ENCODE data around the gene RHBDF2.

Gene RHBDF2

GRCh38 chr17:76501827-76502307 is 644 bp upstream of the RHBDF2 start:
- DNase-seq (ENCODE audit: low spot score): no peak

- DNase-seq (ENCODE audit: low spot score): no peak
These were observed 541 bp downstream of the RHBDF2 start for GRCh38 chr17:76500747-76501017.

- DNase-seq (ENCODE audit: low spot score): no peak
These were observed 1.0 kb downstream of the RHBDF2 start for GRCh38 chr17:76500074-76500746.

- no peak for DNase-seq (ENCODE audit: low spot score)
These were observed 2.0 kb downstream of the RHBDF2 start for GRCh38 chr17:76499267-76499667.

- no peak for DNase-seq (ENCODE audit: low spot score)
These were observed 2.4 kb downstream of the RHBDF2 start for GRCh38 chr17:76498876-76499251.

GRCh38 chr17:76497979-76498875 is 3.0 kb downstream of the RHBDF2 start:
- peak; percentile 82 for DNase-seq (ENCODE audit: low spot score)

- no peak for DNase-seq (ENCODE audit: low spot score)
These were observed 3.6 kb downstream of the RHBDF2 start for GRCh38 chr17:76497699-76497978.

- no peak for DNase-seq (ENCODE audit: low spot score)
These were observed 4.8 kb downstream of the RHBDF2 start for GRCh38 chr17:76496464-76496863.

- DNase-seq (ENCODE audit: low spot score): no peak
These were observed 5.4 kb downstream of the RHBDF2 start for GRCh38 chr17:76495663-76496400.

- DNase-seq (ENCODE audit: low spot score): no peak
These were observed 7.6 kb downstream of the RHBDF2 start for GRCh38 chr17:76493505-76494167.

GRCh38 chr17:76492989-76493501 is 8.2 kb downstream of the RHBDF2 start:
- DNase-seq (ENCODE audit: low spot score): no peak

- DNase-seq (ENCODE audit: low spot score): no peak
These were observed 8.9 kb downstream of the RHBDF2 start for GRCh38 chr17:76492123-76492988.

- no peak for DNase-seq (ENCODE audit: low spot score)
These were observed 9.7 kb downstream of the RHBDF2 start for GRCh38 chr17:76491271-76492122.

- no peak for DNase-seq (ENCODE audit: low spot score)
These were observed 11.0 kb downstream of the RHBDF2 start for GRCh38 chr17:76490112-76490710.

GRCh38 chr17:76487451-76488192 is 13.6 kb downstream of the RHBDF2 start:
- no peak for DNase-seq (ENCODE audit: low spot score)

GRCh38 chr17:76485569-76485968 is 15.7 kb downstream of the RHBDF2 start:
- DNase-seq (ENCODE audit: low spot score): no peak

GRCh38 chr17:76484228-76484725 is 16.9 kb downstream of the RHBDF2 start:
- no peak for DNase-seq (ENCODE audit: low spot score)

- peak; percentile 60 for DNase-seq (ENCODE audit: low spot score)
These were observed 20.1 kb downstream of the RHBDF2 start for GRCh38 chr17:76481071-76481655.

Data from SK-N-DZ (cell line).